GM12872 (cell line): ENCODE results near the gene MLH3.

Experiments
- CTCF ChIP-seq: IDR thresholded peaks from 3 replicates; pipeline ENCODE4 v1.5.1; 2011; ENCODE audit warnings: low read depth, mild to moderate bottlenecking, low read length, moderate library complexity; ENCODE audit not compliant: insufficient read depth

MLH3 gene

GRCh38 chr14:74983343-74983742, 67.9 kb downstream of the MLH3 start:
- no peak for TF ChIP-seq CTCF

DNA sequence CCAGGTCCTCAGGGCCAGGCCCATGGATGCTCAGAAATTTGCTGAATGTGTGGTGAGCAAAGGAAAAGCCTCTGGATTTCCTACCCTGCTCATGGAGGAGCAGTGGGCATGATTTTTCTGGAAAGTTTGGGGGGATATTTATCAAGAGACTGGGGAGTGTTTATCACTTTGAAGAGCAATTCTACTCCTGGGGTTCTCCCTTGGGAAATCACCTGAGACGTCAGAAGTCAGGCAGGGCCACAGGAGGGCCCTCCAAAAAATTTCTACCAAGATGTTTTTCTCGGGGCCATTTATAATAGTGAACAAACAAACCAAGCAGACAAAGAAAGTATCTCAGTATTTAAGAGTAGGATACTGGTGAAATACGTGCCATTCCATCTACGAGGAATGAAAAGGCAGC, 68.6 kb downstream of the MLH3 start:
- no peak for TF ChIP-seq CTCF

DNA sequence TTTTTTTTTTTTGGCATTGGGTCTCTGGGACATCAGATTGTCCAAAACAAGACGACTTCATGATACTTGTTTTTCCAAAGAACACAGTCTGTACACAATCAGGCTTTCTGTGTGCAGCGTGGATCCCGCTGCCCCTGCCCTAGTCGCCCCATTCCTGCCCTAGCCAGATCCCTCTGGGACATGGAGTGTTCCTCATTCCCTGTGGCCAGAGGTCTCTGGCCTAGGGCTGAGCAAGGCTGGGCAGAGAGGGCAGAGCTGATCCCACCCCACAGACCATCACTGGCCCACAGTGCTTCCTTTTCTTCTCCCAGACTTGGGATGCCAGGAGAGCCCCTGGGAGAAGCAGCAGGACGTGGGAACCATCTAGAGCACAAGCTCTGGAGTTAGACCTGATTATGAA, 69.4 kb downstream of the MLH3 start:
- TF ChIP-seq CTCF: no peak

- no peak for TF ChIP-seq CTCF
Measured at GRCh38 chr14:74981462-74981782, 69.8 kb downstream of the MLH3 start.

DNA sequence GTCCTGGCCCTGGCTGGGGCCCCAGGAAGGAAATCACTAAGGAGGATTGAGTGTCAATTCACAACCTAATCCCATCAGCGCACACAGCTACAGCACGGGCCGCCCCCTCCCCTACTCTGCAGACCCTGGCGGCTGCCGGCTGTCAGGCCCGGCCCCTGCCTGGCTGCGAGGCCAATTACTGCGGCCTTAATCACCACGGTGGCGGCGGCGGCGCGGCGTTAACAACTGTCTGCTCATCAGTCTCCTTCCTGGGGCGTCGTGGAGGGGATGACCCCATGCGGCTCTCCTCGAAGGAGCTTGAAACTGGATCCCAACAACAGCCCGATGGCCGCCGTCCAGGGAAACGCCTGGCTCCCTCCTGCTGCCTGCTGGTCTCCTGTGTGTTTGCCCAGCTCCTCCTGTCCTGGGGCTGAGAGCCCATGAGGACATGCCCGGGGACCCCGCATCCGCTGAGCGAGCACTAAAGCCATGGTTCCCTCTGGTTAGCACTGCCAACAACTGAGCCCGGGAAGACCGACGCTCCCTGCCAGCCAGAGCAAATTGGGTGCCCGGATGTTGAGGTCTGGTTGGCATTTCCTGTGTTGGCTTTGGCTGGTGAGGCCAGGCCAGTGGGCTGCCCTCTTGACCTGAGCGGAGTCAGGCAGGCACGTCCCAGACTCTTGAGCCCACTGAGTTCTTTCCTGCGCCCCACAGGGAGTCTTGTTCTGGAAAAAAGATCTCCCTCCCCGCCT, 70.4 kb downstream of the MLH3 start:
- no peak for TF ChIP-seq CTCF

DNA sequence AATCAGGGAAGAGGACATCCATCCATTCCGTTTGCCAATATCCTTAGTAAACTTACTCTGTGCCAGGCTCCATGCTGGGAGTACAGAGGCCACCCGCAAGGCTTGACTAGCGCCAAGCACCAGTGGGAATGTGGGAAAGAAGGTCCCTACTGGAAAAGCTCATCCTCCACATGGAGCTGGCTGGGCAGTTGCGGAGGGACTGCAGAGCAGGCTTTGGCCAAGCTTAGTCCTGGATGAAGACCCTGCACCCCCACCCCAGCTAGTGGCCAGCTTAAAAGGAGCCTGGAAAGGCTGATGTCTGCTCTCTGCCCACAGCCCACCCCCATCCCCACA, 70.9 kb downstream of the MLH3 start:
- TF ChIP-seq CTCF: no peak

GRCh38 chr14:74979442-74980397, 71.5 kb downstream of the MLH3 start:
- no peak for TF ChIP-seq CTCF
